ENCODE measurements around the gene EVC. TPM values are rescaled to one million over a fixed set of nuclear protein-coding genes. Genes with fewer than 3 reads are reported as not detected.

The EVC gene
- total RNA-seq (2021), result 17.3 and 20.6 TPM in 2 replicates
- percentile 68 among the genes with signal in this experiment for Bru-seq, nascent RNA
- BruChase-seq, experiment 1, labeled RNA remaining after a 2-hour chase, result percentile 67 among the genes with signal in this experiment
- percentile 65 among the genes with signal in this experiment for BruChase-seq, experiment 2, labeled RNA remaining after a 6-hour chase
- long read RNA-seq, full-length matches to known transcripts, result 4 of 23 reads
- long read RNA-seq, partial matches to known transcripts, result 3 of 23 reads
- long read RNA-seq, other reads (novel, unspliced or antisense), result 16 of 23 reads

GRCh38 chr4:5710961-5711478, at the start of gene EVC:
TSS of gene EVC (plus strand) at chr4:5711201. CDS start at chr4:5711381, 180 bp downstream.
- CTCF ChIA-PET, result no interaction called here
- DNase-seq (ENCODE audit: low spot score), result peak; percentile 89
- Histone ChIP-seq H3K27ac (ENCODE audit: low read depth, low read length, poor library complexity, severe bottlenecking) (peak within 1 kb of the TSS; percentile 42), H3K4me1 (ENCODE audit: insufficient read depth, low read length, poor library complexity, severe bottlenecking) (peaks cover 30% of the 10 kb centered on the region), H3K27me3 (replicated peaks; ENCODE audit: insufficient read depth, low read depth, low read length, poor library complexity) (no peaks in the 10 kb centered on the region), H3K36me3 (ENCODE audit: insufficient read depth, low read length, poor library complexity, severe bottlenecking) (peaks cover 4% of the 10 kb centered on the region), H3K9me3 (ENCODE audit: low read depth, low read length, poor library complexity, severe bottlenecking) (peaks cover 9% of the 10 kb centered on the region), H3K4me3 (ENCODE audit: low read depth, low read length, poor library complexity, severe bottlenecking) (peak within 1 kb of the TSS; percentile 59)
- no TSS peak for BruUV-seq (replicated peaks)
- intact Hi-C loops (cut with micrococcal nuclease; ENCODE audit: unreplicated experiment), result no loop called here
- TF ChIP-seq, protein P1, sequence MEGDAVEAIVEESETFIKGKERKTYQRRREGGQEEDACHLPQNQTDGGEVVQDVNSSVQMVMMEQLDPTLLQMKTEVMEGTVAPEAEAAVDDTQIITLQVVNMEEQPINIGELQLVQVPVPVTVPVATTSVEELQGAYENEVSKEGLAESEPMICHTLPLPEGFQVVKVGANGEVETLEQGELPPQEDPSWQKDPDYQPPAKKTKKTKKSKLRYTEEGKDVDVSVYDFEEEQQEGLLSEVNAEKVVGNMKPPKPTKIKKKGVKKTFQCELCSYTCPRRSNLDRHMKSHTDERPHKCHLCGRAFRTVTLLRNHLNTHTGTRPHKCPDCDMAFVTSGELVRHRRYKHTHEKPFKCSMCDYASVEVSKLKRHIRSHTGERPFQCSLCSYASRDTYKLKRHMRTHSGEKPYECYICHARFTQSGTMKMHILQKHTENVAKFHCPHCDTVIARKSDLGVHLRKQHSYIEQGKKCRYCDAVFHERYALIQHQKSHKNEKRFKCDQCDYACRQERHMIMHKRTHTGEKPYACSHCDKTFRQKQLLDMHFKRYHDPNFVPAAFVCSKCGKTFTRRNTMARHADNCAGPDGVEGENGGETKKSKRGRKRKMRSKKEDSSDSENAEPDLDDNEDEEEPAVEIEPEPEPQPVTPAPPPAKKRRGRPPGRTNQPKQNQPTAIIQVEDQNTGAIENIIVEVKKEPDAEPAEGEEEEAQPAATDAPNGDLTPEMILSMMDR (conservative IDR thresholded peaks at IDR 0.05; ENCODE audit: low read depth, low read length), result no peak
- no peak for TF ChIP-seq EZH2 (IDR thresholded peaks at IDR 0.05; ENCODE audit: borderline replicate concordance, low read depth, low read length, poor library complexity, severe bottlenecking)
- POLR2A ChIA-PET (ENCODE audit: low non-redundant PET), result no interaction called here

DNA sequence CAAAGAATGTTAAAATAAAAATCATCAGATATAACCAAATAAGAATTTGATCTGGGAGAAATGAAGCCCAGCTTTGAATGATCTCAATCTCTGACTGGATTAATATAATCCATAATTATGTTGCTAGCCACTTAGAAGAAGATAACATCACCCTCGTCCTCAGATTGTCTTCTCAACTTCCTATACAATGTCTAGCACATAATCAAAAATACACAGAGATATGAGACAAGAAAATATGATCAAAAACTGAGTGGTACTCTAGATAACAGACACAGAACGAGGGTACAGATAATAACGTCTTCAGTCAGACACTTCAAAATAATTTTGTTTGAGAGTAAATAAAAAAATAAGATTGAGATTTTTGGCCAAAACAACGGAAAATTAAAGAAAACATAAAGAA, 49.8 kb upstream of the EVC start:
- ChIA-PET POLR2A (ENCODE audit: low non-redundant PET) (no interaction called here), CTCF (no interaction called here)
- Histone ChIP-seq H3K4me3 (ENCODE audit: low read depth, low read length, poor library complexity, severe bottlenecking) (no peak overlapping the region), H3K36me3 (ENCODE audit: insufficient read depth, low read length, poor library complexity, severe bottlenecking) (peaks cover 11% of the 10 kb centered on the region), H3K27me3 (replicated peaks; ENCODE audit: insufficient read depth, low read depth, low read length, poor library complexity) (no peaks in the 10 kb centered on the region), H3K9me3 (ENCODE audit: low read depth, low read length, poor library complexity, severe bottlenecking) (no peaks in the 10 kb centered on the region), H3K27ac (ENCODE audit: low read depth, low read length, poor library complexity, severe bottlenecking) (no peak overlapping the region), H3K4me1 (ENCODE audit: insufficient read depth, low read length, poor library complexity, severe bottlenecking) (no peaks in the 10 kb centered on the region)
- intact Hi-C loops (cut with micrococcal nuclease; ENCODE audit: unreplicated experiment), result no loop called here
- DNase-seq (ENCODE audit: low spot score), result no peak
- TF ChIP-seq EZH2 (IDR thresholded peaks at IDR 0.05; ENCODE audit: borderline replicate concordance, low read depth, low read length, poor library complexity, severe bottlenecking), result no peak
- TF ChIP-seq, protein P1 (conservative IDR thresholded peaks at IDR 0.05; ENCODE audit: low read depth, low read length), result no peak
- BruUV-seq (replicated peaks), result no TSS peak

DNA sequence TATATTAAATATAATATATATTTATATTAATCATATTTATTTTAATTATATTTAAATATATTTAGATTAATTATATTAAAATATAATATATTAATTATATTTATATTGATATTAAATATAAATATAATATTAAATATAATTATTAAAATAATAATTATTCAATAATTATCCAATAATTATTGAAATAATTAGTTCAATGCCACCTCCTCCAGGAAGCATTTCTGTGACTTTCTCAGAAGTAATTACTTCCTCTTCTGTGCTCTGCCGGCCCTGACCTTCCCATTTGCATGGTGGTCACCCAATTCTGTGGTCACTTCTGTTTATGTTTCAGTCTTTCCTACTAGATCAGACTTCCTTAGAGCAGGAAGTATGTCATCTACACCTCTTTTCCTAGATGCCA, 48.4 kb upstream of the EVC start:
- TF ChIP-seq EZH2 (IDR thresholded peaks at IDR 0.05; ENCODE audit: borderline replicate concordance, low read depth, low read length, poor library complexity, severe bottlenecking), result no peak
- TF ChIP-seq, protein P1 (conservative IDR thresholded peaks at IDR 0.05; ENCODE audit: low read depth, low read length), result no peak
- ChIA-PET CTCF (no interaction called here), POLR2A (ENCODE audit: low non-redundant PET) (no interaction called here)
- Histone ChIP-seq H3K9me3 (ENCODE audit: low read depth, low read length, poor library complexity, severe bottlenecking) (peaks cover 1% of the 10 kb centered on the region), H3K4me3 (ENCODE audit: low read depth, low read length, poor library complexity, severe bottlenecking) (no peak overlapping the region), H3K27ac (ENCODE audit: low read depth, low read length, poor library complexity, severe bottlenecking) (no peak overlapping the region), H3K4me1 (ENCODE audit: insufficient read depth, low read length, poor library complexity, severe bottlenecking) (no peaks in the 10 kb centered on the region), H3K27me3 (replicated peaks; ENCODE audit: insufficient read depth, low read depth, low read length, poor library complexity) (no peaks in the 10 kb centered on the region), H3K36me3 (ENCODE audit: insufficient read depth, low read length, poor library complexity, severe bottlenecking) (peaks cover 11% of the 10 kb centered on the region)
- no peak for DNase-seq (ENCODE audit: low spot score)
- no TSS peak for BruUV-seq (replicated peaks)
- intact Hi-C loops (cut with micrococcal nuclease; ENCODE audit: unreplicated experiment), result no loop called here
